Inflammatory macrophage treated with lipopolysaccharide for 1 hour (primary cell): ENCODE results near the gene CDC42BPG.
A peak's percentile ranks its signal among the peaks of the same experiment; 100 is the strongest.

Experiments used
- DNase-seq, 2 donors: peaks; one replicate each; pipeline ENCODE4 v3.0.0-alpha.2; 2020 to 2022

The CDC42BPG gene

GRCh38 chr11:64844330-64845128 lies at the start of gene CDC42BPG:
TSS of gene CDC42BPG (minus strand) at chr11:64844653. CDS start at chr11:64844569, 84 bp downstream.
- DNase-seq: peak; percentile 52 to 66

GRCh38 chr11:64893194-64894069 lies 49.0 kb upstream of the CDC42BPG start:
- DNase-seq: no peak

GRCh38 chr11:64892838-64893193 lies 48.4 kb upstream of the CDC42BPG start:
- no peak for DNase-seq

DNA sequence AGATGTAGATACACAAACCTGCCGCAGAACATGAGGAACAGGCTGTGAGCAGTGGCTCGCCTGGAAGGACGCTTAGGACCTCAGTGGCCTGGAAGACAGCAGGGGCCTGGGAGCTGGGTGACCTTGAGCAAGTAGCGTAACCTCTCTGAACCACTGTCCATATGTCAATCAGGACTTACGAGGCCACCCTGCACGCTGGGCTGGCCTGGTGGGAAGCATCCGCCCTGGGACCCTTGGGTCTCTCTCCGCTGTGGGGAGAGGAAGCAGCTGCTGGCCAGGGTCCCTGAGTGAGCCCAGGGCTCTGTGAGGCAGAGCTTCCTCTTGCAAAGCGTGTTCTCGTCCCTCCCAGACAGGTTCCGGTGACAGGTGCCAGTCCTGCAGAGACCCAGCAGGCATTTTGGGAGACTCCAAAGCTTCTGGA lies 48.0 kb upstream of the CDC42BPG start:
- no peak for DNase-seq

GRCh38 chr11:64891880-64892279 lies 47.4 kb upstream of the CDC42BPG start:
- no peak for DNase-seq

GRCh38 chr11:64891215-64891848 lies 46.9 kb upstream of the CDC42BPG start:
- no peak for DNase-seq

GRCh38 chr11:64890522-64890939 lies 46.1 kb upstream of the CDC42BPG start:
- DNase-seq: no peak

- DNase-seq: no peak
These were observed 44.5 kb upstream of the CDC42BPG start for GRCh38 chr11:64888729-64889511.

- no peak for DNase-seq
These were observed 43.9 kb upstream of the CDC42BPG start for GRCh38 chr11:64888406-64888728.

DNA sequence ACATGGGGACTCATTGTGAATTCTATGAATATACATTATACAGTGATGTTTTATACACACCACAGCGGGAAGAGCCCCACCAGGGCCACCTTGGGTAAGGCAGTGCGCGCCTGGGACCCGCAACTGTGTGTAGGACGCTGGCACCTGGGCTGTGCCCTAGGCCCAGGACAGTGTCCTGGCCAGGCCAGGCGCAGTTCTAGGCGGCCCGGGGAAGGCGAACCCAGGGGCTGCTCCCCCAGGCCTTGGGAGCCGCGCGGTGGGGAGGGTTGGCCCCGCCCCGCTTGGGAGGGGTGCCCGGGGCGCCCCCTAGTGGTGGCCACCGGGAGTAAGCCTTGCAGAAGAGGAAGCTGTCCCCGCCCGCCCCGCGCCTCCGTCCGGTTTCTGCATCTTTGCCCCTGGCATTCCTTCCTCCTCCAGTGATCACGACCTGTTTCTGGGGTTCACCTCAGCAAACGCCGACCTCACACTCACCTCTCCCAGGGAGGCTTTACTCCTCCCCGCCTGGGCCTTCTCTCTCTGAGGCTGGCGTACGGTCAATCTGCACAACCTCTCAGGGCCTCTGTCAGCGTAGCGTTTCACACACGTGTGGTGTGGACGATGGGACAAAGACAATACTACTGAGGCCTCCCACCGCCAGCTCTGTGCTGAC lies 43.4 kb upstream of the CDC42BPG start:
- peak; percentile 56 to 90 for DNase-seq

DNA sequence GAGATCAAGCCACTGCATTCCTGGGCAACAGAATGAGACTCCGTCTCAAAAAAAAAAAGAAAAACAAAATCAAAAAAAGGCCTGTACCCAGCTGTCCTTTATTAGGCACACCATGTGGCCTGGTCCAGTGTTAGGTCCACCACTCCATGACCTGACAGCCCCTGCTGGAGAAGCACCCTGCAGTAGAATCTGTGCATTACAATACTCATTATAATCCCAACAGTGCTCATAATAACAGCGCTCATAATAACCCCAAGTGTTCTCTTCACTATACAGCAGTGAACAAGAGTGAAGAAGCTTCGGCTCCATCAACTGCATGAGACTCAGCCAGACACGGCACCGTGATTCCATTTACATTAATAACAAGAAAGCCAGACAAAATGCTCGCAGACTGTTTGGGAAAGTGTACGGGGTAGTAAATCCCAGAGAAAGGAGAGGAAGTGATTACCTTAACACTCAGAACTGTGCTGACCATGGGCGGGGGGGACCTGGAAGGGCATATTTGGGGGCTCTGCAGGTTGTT lies 42.8 kb upstream of the CDC42BPG start:
- DNase-seq: no peak

DNA sequence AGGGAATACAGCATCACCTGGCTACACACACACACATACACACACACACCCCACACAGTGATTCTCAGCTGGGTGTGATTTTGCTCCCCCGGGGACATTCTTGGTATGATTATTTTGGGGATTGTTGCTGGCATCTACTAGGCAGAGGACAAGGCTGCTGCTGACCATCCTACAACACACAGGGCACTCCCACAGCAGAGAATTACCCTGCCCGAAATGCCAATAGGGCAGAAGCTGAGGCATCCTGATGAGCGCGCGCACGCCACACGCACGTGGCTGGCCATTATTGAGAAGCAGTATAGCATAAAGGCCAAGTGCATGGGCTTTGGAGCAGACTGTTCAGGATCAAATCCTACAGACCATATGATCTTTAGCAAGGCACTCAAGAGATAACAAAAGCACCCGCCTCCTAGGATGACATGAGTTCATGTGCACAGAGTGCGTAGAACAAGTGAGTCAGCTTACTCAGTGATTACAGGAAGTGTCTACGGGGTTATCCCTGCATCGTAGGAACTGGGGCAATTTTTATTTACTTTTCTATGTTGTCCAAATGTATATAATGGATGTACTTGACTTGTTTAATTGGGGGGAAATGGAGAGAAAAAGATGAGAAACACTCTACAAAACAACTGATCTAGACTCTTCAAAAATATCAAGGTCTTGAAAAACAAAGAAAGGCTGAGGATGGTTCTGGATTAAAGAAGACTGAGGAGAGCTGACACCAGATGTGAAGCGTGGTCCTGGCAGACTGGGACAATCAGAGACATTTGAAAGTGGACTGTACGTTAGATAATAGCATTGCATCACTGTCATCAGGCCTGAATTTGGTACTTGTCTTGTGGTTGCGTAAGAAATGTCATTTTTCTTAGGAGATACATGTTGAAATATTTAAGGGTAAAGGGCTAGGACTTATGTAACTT lies 41.2 kb upstream of the CDC42BPG start:
- peak; percentile 86 to 97 for DNase-seq

GRCh38 chr11:64884019-64884418 lies 39.6 kb upstream of the CDC42BPG start:
- DNase-seq: no peak

DNA sequence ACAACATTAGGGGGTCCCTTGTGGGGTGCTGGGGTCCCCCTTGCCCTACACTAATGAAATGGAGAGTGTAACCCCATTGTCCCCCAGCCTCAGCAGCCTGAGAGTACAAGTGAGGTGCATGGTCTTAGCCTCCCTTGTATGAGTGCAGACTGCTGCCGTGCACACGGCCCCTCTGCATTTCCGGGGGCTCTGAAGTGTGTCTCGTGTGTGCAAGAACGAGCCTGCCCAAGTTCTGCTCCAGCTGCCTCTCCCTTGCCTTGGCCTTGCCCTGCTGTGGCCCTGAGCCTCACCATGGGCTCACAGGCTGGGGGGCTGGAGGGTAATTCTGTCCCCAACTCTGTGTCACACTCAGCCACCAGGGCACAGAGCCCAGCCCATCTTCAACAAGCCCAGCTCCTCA lies 39.1 kb upstream of the CDC42BPG start:
- DNase-seq: no peak

DNA sequence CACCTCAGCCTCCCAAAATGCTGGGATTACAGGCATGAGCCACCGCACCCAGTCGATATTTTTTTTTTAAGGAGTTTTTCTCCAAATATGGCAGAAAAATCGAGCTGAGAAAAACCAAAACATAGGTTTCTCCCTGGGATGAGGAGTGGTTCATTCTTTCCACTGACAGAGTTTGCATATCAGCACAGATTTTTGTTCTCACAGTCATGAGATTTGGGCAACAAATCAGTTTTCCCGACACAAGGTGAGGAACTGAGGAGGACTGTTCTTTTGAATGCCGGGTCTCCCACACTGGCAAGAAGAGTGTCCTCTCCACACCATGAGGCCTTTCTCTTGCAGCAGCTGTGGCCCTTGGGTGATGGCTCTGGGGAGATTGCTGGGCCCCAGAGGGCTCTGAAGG lies 37.8 kb upstream of the CDC42BPG start:
- DNase-seq: no peak

GRCh38 chr11:64881476-64881875 lies 37.0 kb upstream of the CDC42BPG start:
- no peak for DNase-seq

GRCh38 chr11:64880240-64881001 lies 36.0 kb upstream of the CDC42BPG start:
- DNase-seq: peak; percentile 61 to 65

DNA sequence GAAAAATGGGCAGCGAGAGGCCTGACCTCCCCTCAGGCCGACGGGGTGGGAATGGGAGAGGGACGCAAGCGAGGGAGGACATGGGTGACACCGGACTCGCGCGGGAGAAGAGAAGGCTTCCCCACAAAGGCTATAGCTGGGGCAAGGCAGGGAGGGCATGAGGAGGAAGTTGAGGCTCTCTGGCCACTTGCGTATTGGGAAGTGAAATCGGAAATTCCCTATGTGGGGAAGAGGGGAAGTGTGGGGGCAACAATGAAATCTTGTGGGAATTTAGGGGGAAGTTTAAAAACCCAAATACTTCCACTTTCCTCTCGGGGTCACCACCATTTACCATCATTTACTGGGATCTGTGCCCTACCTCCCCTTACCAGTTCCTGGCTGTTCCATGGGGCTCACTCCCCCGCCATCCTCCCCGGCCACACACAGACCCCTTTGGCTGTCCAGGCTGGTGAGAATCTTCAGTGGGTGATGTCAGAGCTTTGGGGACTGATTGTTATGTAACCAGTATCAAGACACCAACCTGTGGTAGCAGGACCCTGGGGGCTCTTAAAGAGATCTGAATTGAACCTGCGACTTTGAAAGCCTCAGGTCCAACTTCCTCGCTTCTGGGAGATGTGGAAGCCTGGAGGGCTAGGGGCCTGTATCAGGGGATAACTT lies 34.9 kb upstream of the CDC42BPG start:
- DNase-seq: peak; percentile 94 to 98

GRCh38 chr11:64878494-64879243 lies 34.2 kb upstream of the CDC42BPG start, which contains the start of gene EHD1:
TSS of gene EHD1 (minus strand) at chr11:64878621. CDS start at chr11:64878464, 157 bp downstream.
- DNase-seq: peak; percentile 97 to 100
